ES-I3 (cell line): ENCODE data around the gene CDH12.
"Not testable (repeated sequence)": the region's sequence is repeated elsewhere in the genome, so short reads cannot be mapped to it uniquely, and the experiment has no call there.

Experiments used
- H3K36me3 ChIP-seq: 2 replicates; pipeline ENCODE4 v1.6.1; 2013; ENCODE audit warnings: mild to moderate bottlenecking, low read length, control low read depth, moderate library complexity; ENCODE audit not compliant: insufficient read depth
- H3K4me1 ChIP-seq: 2 replicates; pipeline ENCODE4 v1.6.1; 2013; ENCODE audit warnings: mild to moderate bottlenecking, control low read depth, low read length; ENCODE audit not compliant: insufficient read depth
- H3K9ac ChIP-seq: 2 replicates; pipeline ENCODE4 v1.6.1; 2013; ENCODE audit warnings: low read depth, mild to moderate bottlenecking, low read length, moderate library complexity
- H3K9me3 ChIP-seq: 2 replicates; pipeline ENCODE4 v1.6.1; 2013; ENCODE audit warnings: mild to moderate bottlenecking, low read length, moderate library complexity; ENCODE audit not compliant: control insufficient read depth, insufficient read depth

CDH12 gene

DNA sequence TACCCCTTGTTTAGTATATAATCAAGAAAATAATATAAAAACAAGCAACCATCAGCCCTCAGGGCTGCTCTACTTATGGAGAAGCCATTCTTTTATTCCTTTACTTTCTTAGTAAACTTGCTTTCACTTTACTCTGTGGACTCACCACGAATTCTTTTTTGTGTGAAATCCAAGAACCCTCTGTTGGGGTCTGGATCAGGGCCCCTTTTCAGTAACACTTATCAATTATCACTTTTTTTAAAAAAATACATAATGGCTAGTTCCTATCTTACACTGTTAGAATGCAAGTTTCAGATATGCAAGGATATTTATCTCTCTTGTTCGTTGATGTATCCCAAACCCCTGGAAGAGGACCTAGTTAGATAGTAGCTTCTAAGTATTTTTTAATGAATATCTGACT lies 687.2 kb downstream of the CDH12 start:
- not testable (repeated sequence) for H3K9ac ChIP-seq

DNA sequence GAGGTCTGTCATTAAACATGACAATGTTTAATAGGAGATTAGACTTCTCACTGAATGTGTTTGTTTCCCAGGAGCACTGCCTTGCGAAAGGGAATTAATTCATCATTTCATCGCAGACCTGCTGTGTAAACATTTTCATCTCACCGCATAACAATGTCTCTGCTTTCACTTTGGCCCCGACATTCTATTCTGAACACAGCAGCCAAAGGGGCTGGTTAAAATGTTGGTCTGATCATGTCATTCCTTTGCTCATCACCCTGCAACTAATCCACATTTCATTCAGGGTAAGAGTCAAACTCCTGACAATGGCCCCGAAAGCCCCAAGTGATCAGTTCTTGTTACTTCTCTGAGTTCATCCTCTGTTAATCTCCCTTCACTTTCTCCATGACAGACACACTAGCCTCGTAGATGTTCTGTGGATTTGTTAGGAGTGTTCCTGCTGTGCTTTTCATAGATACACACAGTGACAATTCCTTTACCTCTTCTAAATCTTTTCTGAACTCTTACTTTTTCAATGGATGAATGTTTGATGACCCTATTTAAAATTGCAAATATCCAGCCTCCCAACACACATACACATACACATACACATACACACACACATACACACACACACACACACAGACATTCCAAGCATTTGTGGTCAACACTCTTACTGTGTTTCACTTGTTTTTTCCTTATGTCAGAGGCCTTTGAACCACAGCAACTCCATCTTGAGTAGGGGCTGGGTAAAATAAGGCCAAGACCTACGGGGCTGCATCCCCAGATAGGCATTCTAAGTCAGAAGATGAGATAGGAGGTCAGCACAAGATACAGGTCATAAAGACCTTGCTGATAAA lies 688.0 kb downstream of the CDH12 start:
- H3K9ac ChIP-seq, H3K36me3 ChIP-seq, H3K4me1 ChIP-seq, H3K9me3 ChIP-seq: not testable (repeated sequence)

More for the DNA sequence above, 687.2 kb downstream of the CDH12 start:
- not testable (repeated sequence) for H3K4me1 ChIP-seq, H3K36me3 ChIP-seq, H3K9me3 ChIP-seq

DNA sequence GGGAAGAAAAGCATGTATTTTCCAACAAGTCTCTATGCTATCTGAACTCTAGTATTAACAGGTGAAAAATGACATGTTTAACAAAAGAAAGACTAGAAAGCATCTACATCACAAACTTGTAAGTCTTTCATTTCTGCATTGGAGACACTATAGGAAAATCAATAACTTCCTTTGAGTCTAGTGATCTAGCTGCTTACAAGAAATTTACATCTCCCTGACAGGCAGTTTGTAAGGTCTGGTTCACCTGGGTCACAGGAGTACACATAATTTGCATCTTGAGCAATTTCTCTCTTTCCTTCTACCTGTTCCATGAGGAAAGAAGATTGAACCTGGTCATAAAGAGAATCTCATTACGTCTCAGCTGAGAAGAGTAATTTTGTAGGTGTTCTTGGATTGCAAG lies 696.2 kb downstream of the CDH12 start:
- H3K9ac ChIP-seq, H3K9me3 ChIP-seq, H3K4me1 ChIP-seq, H3K36me3 ChIP-seq: not testable (repeated sequence)

DNA sequence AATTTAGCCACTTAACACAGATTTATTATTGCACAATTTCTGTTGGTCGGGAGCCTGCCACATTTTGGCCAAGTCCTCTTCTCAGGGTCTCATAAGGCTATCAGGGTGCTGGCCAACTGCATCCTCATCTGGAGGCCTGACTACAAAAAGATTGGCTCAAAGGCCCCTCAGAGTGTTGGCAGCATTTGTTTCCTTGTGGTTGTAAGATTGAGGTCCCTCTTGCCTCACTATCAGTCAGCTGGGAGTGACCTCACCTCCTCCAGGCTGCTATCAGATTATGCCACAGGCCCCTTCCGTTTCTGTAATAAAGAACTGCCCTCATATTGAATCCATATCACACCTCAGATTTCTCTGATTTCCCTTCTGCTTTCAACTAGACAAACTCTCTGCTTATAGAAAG lies 698.4 kb downstream of the CDH12 start:
- H3K4me1 ChIP-seq, H3K9ac ChIP-seq, H3K9me3 ChIP-seq, H3K36me3 ChIP-seq: not testable (repeated sequence)

DNA sequence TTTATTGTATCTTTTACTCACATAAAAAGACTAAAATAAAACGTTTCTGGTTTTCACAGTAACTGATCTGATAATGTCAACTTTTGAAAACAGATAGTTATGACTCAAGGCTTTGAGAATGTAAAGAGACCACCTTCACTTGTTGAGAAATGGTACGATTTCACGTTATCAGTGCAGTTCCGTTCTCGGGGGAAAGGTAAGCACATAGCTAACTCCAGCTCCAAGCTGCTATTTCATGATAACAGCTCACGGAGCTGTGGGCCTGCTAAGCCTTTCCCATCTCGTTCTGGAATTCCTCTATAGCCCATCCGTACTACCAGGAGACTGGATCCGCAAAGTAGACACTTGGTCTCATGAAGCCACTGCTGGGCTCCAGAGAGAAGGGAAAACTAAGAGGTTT lies 701.3 kb downstream of the CDH12 start:
- H3K9ac ChIP-seq, H3K4me1 ChIP-seq, H3K36me3 ChIP-seq, H3K9me3 ChIP-seq: not testable (repeated sequence)

DNA sequence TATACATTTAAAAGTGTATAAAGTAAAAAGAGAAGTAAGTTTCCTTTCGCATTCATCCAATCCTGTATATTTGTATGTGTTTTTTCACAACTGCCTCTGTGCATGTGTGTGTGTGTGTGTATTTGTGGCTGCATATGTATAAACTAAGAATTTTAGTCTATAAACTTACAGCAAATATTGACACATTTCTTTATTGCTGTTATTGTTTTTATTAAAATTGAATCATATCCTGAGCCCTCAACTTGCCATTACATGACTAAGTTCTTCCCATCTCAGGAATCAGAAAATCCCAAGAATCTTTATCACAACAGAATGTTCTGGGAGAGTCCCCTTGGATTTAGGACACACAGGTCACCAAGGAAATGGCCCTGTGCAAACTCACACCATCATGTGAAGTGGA lies 712.7 kb downstream of the CDH12 start:
- H3K36me3 ChIP-seq, H3K4me1 ChIP-seq, H3K9ac ChIP-seq, H3K9me3 ChIP-seq: not testable (repeated sequence)

DNA sequence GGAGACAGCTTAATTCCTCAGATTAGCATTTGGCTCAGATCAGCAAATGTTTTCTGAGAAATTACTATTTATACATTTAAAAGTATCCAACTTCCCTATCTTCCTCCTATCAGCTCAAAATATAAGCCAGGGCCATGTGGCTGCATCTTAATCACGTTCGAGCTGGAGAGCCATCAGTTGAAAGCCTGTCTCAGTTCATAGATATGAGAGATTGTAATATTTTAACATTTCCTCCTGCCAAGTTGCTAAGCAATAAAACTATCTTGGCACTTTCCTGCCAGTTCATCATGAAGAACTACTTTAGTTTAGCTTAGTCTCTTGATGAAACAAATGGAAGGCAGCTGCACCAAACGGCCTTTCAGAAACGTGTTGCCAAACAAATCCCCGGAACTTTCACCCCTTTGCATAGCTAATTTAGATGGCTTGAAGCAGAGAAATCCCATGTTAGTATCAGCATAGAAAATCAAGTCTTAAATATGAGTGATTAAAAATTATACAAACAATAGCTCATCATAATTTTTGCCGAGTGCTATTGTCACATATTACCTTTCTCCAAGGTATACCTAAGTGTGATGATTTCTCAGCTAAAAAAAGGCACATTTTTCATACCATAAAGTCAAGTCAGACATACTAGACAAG lies 713.4 kb downstream of the CDH12 start:
- H3K9ac ChIP-seq, H3K36me3 ChIP-seq, H3K4me1 ChIP-seq, H3K9me3 ChIP-seq: not testable (repeated sequence)

DNA sequence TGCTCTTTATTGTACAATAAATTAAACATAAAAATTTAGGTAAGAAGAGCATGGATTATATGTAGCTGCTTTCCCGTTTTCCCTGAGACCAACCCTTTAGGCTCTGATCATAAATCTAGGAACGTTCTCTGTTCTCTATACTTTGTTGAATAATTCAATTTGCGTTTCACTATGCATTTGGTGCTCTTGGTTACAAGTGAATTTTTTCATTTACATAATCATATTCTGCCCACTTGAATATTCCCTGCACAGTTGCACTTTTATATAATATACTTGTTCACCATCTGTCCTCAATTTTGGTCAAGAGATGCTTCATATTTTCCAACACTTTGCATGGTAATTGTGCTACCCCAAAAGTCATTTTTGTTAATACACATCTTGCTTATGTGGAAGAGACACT lies 741.8 kb downstream of the CDH12 start:
- Histone ChIP-seq H3K36me3 (no peaks in the 10 kb centered on the region), H3K4me1 (no peaks in the 10 kb centered on the region), H3K9ac (no peak overlapping the region), H3K9me3 (no peaks in the 10 kb centered on the region)

DNA sequence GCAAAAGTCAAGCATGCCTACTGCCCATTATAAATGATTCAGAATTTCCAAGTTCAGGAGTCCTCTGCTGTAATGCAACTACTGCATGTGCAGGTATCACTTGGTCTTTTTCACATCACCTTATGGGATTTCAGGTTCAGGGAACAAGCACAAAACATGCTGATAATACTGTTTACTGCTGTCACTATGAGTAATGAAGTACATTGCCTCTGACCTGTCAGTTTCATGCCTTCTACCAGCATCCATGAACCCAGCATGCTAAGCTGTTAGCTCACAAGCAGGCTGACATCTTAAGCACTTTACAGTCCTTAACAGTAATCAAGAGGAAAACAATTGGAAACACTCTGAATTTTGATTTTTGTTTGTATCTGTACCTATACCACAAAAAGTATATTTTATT lies 743.8 kb downstream of the CDH12 start:
- Histone ChIP-seq H3K9ac (no peak overlapping the region), H3K9me3 (no peaks in the 10 kb centered on the region), H3K36me3 (no peaks in the 10 kb centered on the region), H3K4me1 (no peaks in the 10 kb centered on the region)

DNA sequence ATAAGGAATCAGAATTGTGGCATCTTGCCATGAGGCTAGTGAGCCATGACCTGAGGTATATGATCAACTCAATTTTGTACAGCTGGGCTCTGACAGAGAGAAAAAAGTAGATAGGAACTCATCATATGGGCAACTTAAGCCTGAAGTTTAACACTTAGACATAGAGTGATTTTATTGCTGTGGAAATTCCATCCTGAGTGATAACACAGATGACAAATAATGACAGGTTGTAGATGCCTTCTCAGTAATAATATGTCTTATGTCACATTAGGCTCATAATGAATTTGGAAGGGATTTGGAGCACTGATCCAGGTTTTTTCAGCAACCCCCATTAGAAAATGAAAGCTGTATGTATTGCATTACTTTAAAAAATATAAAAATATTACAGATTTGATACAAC lies 744.6 kb downstream of the CDH12 start:
- H3K9ac ChIP-seq, result no peak overlapping the region
- H3K4me1 ChIP-seq, result no peaks in the 10 kb centered on the region
- no peaks in the 10 kb centered on the region for H3K36me3 ChIP-seq
- no peaks in the 10 kb centered on the region for H3K9me3 ChIP-seq

DNA sequence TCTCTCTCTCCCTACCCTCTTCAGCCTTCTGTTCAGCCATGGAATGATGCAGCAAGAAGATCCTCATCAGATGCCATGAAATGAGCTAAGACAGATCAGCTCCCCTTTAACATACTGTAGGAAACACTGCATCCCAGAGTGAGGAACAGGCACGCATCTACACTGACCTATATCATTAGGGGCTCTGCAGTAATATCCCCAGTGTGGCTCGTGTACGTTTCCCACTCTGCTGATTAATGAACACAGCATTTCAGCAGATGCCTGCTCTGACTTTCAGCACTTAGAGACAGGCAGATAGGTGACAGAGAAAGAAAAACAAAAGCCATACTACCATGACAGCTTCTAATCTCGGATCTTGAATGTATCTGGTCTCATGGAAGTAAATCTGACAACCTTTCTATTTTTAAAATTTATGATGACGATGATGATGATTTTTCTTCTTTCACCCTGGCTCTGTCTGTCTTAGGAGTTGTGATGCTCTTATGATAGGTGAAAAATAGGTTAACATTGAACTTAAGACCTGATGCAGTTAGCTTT lies 750.3 kb downstream of the CDH12 start:
- no peaks in the 10 kb centered on the region for H3K9me3 ChIP-seq
- no peaks in the 10 kb centered on the region for H3K36me3 ChIP-seq
- no peak overlapping the region for H3K9ac ChIP-seq
- no peaks in the 10 kb centered on the region for H3K4me1 ChIP-seq

DNA sequence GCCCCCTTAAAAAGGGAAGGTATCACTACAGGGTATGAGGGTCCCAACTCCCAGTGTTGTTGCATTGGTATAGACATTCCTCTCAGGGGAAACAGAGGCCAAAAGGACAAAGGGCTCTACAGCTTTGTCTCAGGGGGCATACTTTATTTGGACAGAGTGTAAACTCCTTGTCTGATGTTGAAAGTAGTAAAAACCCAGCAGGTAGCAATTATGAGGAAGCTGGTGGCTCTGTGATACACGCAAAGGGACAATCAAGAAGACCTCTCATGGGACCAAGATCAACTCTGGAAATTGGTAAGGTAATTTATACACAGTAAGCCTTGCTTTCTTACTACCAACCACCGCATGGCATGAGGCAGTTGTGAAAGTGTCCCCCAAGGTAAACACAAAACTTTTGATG lies 764.6 kb downstream of the CDH12 start:
- no peaks in the 10 kb centered on the region; the same call in 1 of the 2 replicates for H3K9me3 ChIP-seq
- no peak overlapping the region for H3K9ac ChIP-seq
- no peaks in the 10 kb centered on the region for H3K36me3 ChIP-seq
- H3K4me1 ChIP-seq, result peaks cover 4% of the 10 kb centered on the region; the same call in 1 of the 2 replicates

DNA sequence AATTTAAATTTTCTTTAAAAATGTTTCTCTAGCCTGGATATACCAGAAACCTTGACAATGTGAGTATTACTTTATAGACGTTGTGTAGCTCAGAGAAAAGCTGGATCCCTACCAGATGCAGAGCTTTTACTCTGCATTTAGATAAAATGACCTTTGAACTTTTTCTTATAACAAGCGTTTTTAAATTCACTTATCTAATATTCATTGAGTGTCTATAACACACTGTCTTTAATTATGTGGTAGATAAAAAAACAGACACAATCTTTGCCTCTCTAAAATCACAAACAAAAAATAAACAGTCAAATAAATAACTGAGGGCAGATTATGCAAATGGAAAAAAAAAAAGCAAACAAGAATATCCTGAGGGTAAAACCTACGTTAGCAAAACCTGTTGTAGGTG lies 773.6 kb downstream of the CDH12 start:
- H3K36me3 ChIP-seq, result no peaks in the 10 kb centered on the region
- H3K9me3 ChIP-seq, result no peaks in the 10 kb centered on the region
- H3K9ac ChIP-seq, result no peak overlapping the region
- no peaks in the 10 kb centered on the region for H3K4me1 ChIP-seq

DNA sequence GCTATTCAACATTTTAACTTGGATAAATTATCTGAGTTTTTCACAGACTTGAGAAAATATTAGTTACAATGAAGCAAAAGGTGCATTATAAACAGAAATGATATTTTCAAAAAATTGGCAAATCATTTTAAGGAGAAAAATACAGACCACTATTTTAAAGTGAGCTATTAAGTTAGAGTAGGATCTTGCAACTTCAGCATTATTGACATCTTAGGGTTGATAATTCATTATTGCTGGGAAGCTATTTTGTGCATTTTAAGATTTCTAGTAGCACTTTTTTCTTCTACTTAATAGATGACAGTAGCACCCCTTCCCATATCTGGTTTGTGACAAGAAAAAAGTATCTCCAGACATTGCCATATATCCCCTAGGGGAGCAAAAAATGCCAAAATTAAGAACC lies 774.1 kb downstream of the CDH12 start:
- Histone ChIP-seq H3K9ac (no peak overlapping the region), H3K4me1 (no peaks in the 10 kb centered on the region), H3K36me3 (no peaks in the 10 kb centered on the region), H3K9me3 (no peaks in the 10 kb centered on the region)

DNA sequence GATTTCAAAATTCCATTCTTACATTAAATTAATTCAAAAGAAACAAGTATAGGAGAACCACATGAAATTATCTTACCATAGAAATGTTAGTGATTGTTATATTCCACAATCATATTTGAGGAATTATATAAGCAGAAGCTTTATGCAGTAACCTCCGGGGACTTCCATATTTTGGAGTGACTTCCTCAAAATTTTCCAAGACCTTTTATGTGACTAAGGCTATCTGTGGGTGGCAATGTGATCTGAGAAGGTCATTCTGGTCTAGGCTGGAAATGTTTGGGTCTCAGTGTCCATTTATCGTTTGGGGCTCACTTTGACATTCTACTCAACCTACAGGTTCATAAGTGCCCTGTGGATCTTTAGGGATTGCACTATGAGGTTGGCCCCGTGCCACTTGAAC lies 776.6 kb downstream of the CDH12 start:
- Histone ChIP-seq H3K36me3 (no peaks in the 10 kb centered on the region), H3K9me3 (no peaks in the 10 kb centered on the region), H3K9ac (no peak overlapping the region), H3K4me1 (no peaks in the 10 kb centered on the region)
